Esophagus mucosa (tissue), 1 donor: ENCODE results near the gene EIF5AL1. TPM values are rescaled to one million over a fixed set of nuclear protein-coding genes. Genes with fewer than 3 reads are reported as not detected.
A peak's percentile ranks its signal among the peaks of the same experiment; 100 is the strongest.
"Not testable (repeated sequence)": the region's sequence is repeated elsewhere in the genome, so short reads cannot be mapped to it uniquely, and the experiment has no call there.

Source experiments
- ATAC-seq: fragments of 200-7000 bp; cut with Tn5 transposase; one replicate; pipeline ENCODE4 v1.9.1; 2020
- total RNA-seq: library from RNA; stranded (reverse); gene quantifications from one replicate; pipeline ENCODE4 v1.2.4, GENCODE V29; 2023
- donor health status: DM: yes; HTN: yes; CAD: no.

The EIF5AL1 gene
- 1.7 TPM for total RNA-seq

DNA sequence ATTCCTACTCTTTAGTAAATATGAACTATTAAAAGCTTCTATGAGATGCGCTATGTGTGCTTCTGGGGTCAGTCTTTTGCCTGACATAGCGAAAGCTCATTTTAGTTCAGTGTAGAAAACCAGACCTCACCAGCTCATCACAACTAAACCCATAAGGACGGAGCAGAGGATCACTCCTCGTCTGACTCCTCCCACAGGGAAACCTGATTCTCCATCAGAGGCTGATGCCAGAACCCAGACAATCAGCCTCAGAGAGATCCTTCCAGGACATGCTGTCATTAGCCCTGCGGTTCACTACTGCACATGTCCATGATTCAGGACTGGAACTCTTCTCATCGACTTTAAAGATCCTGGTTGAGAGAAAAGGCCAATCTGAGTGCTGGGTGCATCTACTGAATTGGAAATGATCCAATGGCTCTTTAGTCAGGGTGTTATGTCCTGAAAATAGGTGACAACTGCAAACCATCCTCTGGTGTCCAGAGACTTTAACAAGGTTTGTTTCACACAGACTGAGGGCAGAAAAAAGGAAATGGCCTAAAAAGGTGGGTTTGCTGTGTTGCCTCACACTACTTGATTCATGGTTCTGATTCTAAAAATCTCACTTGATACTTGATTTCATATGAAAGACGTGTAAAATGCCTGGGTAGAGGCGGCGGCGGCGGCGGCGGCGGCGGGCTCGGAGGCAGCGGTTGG is at the start of gene EIF5AL1:
Gene EIF5AL1, plus strand, starts transcription at position 643 of the 693 bp plus-strand sequence. CDS start 117 bp downstream, outside the sequence.
- ATAC-seq = not testable (repeated sequence)

DNA sequence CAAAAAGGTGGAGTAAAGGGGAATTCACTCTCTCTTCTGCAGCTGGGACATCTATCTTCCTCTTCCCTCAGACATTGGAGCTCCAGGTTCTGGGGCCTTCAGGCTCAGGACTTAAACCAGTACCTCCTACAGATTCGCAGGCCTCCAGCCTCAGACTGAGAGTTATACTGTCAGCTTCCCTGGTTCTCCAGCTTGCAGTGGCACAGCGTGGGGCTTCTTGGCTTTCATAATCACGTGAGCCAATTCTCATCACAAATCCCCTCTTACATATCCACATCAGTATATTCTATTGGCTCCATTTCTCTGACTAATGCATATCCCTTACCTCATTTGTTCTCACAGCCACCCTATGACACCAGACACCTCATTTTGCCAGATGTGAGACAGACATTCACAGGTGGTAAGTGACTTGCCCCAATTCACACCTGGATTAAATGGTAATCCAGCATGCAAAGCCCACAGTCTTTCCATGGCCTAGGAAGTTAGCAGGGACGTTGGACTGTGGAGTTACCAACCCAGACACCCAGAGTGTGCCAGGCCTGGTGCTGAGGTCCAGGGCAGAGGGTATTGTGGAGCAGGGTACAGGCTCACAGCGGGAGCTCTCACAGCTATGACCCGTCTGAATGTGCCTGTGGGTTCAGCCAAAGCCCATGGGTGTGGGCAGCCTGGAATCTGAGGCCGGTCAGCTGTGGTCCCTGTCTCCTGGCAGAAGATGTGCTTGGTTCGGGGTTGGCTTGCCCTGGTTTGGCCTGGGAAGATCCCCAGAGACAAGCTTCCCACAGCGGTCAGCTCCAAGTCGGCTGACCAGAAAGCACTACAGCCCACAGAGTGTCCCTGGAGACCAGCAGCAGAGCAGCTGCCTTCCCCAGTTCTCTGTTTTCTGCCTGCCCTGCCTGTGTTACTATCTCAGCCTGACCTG is 48.5 kb upstream of the EIF5AL1 start:
- ATAC-seq = no peak

DNA sequence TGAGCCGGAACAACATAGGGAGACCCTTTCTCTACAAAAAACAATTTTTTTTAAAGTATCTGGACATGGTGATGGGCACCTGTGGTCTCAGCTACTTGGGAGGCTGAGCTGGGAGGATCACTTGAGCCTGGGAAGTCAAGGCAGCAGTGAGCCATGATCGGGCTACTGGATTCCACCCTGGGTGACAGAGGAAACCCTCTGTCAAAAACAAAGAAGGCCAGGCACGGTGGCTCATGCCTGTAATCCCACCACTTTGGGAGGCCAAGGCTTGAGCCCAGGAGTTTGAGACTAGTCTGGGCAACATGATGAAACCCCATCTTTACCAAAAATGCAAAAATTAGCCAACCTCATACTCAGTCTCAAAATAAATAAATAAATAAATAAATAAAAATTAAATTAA is 47.0 kb upstream of the EIF5AL1 start:
- no peak for ATAC-seq

DNA sequence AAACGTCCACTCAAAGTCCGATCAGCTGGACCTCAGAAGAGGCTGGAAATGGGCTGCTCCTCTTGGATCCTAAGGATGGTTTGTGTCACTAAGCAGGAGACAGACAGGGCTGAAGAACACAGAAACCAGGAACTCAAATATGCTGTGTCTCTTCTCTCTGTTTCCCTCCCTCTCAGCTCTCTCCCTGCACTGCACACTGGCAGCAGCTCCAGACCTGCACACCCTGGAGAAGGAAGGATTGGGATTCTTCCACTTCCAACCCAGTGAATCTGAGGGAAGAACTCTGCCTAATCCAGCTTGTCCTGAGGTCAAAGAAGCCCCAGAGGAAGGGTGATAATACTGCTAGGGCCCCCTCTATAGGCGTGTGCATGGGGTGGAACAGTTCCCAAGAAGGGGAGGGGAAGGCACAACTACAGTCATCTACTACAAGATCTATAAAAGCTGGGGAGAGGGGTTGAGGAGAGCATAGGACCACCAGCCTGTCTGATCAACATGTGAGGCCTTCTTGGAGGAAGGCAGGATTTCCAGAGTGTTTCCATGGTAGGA is 44.2 kb upstream of the EIF5AL1 start:
- ATAC-seq = no peak

DNA sequence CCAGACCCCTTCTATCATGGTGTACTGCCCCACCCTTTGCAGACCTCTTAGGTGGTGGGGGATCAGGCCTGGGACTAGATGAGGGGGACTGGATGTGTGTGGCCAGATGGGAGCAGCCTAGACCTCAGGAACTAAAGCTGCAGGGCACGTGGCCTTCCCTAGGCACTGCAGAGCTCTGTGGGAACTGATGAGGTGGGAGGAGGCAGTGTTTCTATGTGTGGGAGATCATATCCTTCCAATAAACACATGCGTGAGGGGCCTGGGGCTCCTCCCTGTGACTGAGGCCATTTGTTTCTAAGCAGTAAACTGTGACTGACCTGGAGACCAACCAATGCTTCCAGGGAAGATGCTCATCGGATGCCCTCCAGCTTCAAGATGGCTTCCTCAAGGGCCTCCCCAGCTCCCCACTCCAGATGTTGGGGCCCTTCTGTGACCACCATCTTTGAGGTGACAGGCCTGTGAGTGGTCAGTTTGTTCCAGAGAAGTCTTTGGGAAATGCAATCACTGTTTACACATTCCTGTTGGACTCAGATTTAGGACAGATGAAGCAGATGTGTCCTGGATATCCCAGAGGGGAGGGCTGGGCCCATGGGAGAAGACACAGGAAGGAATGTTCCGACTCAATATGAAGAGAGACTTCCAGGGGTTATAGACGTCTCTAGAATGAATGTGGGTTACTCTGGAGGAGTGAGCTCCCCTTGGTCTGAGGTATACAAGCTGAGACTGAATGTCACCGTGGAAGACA is 43.3 kb upstream of the EIF5AL1 start:
- ATAC-seq = peak; percentile 12

DNA sequence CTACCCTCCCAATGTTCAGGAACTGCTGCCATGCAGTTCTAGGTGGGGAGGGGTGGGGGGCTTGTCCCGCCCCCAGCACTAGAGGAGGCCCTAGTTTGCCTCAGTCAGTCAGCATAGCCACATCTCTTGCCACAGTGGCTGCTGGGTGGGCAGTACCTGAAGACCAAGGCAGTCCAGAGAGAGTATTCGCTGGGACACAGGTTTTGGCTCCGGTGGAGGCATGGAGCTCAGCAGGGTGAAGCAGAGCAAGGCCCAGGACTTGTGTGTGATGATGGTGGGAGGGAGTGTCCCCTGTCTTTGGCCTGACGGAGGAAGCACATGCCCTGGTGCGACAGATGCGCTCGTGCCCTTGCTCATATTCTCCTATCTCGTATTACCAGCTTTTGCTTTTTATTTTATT is 42.2 kb upstream of the EIF5AL1 start:
- no peak for ATAC-seq

DNA sequence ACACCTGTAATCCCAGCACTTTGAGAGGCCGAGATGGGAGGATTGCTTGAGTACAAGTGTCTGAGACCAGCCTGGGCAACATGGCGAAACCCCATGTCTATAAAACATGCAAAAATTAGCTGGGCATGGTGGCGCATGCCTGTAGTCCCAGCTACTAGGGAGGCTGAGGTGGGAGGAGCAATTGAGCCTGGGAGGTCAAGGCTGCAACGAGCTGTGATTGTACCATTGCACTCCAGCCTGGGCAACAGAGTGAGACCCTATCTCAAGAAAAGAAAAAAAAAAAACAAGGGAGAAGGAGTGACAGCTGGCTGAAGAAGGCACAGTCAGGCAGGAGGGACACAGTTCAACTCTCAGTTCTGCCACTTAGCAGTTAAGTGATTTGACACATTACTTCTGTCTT is 40.6 kb upstream of the EIF5AL1 start:
- ATAC-seq = no peak

DNA sequence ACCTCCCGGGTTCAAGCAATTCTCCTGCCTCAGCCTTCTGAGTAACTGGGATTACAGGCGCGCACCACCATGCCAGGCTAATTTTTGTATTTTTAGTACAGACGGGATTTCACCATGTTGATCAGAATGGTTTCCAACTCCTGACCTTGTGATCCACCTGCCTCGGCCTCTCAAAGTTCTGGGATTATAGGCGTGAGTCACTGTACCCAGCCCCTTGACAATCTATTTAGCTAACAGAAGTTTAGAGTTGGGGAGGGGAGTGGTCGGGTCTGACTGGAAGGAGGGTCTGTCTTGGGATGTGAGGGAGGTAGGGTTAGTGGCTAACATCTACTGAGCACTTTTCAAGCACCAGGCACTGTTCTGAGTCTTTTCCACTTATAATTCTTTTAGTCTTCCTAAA is 39.9 kb upstream of the EIF5AL1 start:
- ATAC-seq = no peak

DNA sequence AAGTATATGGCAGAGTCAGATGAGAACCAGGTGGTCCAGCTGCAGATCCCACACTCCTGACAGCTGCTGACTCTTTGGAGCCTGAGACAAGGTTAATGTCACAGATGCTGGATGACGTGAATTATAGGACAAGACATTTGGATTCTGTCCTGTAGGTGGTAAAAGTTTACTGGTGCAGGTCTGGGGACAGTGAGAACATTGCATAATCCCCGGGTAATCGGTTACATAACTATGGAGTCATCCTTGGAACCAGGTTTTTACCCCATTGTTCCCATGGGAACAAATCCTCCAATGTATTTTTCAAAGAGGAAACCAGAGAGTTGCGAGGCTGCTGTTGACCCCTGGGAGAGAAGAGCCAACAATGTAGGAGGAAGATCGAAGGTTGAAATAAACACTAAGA is 39.4 kb upstream of the EIF5AL1 start:
- no peak for ATAC-seq

DNA sequence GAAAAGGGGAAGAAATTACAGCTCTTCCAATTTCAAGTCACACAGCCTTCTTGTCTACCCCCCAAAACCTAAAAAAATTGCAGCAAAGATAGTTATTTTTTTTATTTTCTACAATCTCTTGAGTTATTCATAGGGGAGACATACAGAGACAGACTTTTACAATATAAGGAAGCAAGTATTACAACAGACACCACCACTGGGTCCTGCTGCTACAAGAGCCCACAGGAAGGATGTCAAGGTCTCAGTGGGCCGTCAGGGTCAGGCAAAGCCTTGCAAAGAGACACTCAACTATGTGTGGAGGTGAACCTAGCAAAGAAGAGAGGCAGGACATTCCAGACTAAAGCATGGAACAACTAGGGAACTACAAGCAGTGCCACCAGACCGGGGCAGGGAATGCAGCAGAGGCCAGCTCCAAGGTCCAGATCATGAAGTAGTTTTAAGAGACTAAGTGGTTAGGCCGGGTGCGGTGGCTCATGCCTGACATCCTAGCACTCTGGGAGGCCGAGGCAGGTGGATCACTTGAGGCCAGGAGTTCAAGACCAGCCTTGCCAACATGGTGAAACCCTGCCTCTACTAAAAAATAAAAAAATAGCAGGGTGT is 38.7 kb upstream of the EIF5AL1 start:
- no peak for ATAC-seq

DNA sequence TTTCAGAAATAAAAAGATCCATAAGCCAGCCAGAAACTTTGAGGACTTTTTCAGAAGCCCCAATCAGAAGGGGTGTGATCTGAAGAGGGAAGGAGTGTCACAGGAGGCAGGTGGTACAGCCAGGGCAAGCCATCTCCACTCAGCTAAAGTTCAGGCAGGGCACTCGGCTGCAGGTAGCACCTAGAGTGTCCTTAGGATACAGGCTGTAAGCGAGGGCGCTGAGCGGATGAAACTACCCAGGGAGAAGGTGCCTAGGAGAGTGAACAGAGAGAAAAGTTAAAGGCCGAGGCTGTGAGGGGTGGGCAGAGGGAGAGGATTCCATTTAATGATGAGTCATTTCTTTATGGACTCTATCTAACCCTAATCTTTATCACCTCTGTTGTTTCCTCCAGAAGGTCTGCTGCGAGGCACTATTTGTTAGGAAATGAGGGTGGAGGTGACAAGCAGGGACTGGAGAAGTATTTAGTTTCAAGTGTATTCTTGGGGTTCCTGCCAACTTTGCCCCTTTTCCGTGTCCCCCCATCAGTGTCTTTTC is 37.1 kb upstream of the EIF5AL1 start:
- ATAC-seq = no peak

DNA sequence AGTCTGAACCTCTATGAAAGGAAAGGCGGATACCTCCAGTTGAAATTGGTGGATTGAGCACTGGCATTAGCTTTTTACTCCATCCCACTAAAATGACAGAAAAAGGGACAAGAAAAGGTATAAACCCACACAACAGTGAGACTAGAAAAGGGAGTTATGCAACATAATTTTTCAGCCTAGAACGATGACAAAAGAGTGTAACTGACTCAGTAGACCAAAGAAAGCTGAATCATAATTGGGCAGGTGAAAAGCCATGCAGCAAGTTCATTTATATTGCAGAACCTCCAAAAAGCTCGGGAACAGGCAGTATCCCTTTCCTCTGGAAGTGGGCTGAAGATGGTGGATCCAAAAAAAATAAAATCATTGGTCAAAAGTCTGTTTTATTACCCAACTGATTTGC is 36.5 kb upstream of the EIF5AL1 start:
- no peak for ATAC-seq

DNA sequence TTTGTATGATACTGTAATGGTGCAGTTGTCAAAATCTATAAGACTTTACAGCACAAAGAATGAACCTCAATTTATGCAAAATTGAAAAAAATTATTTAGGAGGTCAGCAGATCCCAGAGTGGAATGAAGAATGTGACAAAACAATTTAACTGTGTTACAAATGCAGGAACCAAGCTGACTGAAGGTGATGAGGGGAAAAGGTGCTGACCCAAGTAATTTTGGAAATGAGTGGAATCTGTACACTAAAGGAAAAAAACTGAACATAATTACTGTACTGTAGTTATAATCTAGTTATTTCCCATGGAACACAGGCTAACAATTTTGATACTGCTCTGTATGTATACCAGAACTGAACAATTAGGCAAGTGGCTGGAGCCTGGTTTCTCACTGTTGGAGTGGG is 35.7 kb upstream of the EIF5AL1 start:
- ATAC-seq = no peak

DNA sequence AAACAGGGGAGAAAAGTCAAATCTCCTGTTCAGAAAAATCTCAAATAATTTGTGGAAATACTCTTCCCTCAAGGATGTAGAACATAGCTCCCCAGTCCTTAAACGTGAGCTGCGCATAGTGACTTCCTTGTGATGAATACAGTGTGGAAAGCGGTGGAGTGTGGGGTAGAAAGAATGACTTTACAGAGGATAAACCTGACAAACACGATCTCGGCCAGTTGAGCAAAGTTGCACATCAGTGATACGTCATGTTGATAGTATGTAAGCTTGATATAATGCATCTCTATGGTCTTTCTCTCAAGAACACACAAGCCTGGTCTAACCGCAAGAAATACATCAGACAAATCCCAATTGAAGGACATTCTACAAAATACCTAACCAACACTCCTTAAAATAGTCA is 34.9 kb upstream of the EIF5AL1 start:
- ATAC-seq = peak; percentile 71

DNA sequence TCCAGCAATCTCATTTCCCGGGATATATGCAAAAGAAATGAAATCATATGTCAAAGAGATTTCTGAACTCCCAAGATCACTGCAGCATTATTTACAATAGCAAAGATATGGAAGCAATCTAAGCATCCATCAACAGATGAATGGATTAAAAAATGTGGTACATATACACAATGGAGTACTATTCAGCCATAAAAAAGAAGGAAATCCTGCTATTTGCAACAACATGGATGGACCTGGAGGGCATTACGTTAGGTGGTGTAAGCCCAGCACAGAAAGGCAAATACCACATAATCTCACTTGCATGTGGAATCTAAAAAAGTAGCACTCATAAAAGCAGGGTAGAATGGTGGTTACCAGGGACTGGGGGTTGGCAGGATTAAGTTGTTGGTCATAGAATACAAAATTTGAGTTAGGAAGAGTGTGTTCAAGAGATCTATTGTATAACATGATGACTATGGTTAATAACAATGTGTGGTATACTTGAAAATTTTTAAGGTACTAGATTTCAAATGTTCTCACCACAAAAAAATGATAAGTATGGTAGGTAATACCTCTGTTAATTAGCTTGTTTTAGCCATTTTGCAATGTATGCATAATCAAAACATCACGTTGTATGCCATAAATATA is 32.9 kb upstream of the EIF5AL1 start:
- no peak for ATAC-seq

DNA sequence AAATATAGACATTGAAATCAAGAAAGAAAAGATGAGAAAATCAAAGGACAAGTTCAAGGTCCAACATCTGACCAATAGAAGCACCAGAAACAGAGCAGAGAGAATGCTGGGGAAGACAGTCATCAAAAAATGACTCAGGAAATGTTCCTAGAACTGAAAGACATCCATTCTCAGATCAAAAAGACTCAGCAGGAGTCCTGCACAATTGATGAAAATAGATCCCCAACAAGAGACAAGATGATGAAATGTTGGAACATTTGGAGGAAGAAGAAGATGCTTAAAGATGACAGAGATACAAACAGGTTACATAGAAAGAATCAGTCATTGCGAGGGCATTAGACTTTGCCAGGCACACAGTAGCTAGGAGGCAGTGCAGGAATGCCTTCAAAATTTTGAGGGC is 30.0 kb upstream of the EIF5AL1 start:
- no peak for ATAC-seq

DNA sequence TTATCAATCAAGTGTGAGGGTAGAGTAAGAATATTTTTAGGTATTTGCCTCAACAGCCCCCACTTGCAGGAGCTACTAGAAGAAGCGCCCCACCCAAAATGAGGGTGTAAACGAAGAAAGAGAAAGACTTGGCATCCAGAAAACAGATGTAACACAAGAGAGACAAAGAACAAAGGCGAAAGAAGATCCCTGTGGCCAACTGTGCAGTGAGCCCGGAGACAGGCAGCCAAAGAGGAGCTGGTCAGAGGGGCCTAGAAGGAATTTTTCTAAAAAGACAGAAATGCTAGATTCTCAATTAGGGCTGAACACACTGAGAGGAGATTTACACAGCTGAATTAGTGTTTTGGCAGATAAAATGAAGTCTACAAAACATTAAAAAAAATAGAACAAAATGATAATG is 29.6 kb upstream of the EIF5AL1 start:
- no peak for ATAC-seq

DNA sequence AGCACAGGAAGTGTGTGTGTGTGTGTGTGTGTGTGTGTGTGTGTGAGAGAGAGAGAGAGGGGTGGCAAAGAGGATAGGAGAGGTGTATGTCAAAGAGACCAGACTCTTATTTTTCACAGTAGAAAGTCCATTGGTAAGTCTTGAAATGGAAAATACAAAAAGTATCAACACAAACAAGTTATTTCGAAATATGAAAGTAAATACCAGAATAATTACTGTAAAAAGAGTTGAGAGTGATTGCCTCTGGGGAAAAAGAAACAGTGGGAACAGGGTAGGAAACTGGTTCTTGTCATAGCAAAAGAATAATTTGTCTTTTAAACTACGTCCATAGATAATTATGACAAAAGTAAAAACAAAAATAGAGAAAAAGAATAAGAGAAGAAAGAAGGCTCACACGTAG is 29.0 kb upstream of the EIF5AL1 start:
- ATAC-seq = no peak

DNA sequence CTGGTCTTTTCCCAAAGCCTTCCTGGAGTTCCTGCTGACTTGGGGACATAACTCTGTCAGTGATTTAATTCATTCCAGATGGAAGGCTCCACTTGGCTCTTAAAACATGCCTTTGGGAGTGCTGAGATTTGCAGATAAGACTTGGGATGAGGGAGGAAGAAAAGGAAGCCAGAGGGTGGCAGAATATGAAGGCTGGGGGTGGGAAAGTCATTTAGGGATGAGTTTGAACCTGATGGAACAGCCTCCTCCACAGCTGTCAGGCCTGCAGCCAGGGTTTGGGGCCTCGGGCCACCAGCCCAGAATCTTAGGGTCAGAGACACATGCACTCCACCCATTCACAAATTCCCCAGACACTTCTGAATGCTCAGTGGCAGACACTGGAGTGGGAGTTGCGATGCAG is 28.4 kb upstream of the EIF5AL1 start:
- ATAC-seq = no peak

DNA sequence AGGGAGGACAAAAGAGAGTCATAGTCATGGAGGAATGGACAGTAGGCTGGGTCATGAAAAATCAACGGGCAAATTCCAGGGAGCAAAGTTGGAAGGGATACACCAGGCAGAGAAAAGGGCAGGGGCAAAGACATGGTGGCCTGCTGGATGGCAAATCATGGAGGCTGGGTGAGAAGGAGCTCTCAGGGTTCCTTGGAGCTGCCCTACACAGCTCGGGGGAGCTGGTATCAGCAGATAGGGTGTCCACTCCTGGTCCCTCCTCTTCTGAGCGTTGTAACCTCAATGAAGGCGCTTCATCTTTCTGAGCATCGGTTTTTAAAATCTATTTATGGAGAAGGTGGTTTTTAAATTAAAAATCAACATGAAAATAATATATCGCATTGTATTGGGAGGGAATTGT is 27.9 kb upstream of the EIF5AL1 start:
- no peak for ATAC-seq

DNA sequence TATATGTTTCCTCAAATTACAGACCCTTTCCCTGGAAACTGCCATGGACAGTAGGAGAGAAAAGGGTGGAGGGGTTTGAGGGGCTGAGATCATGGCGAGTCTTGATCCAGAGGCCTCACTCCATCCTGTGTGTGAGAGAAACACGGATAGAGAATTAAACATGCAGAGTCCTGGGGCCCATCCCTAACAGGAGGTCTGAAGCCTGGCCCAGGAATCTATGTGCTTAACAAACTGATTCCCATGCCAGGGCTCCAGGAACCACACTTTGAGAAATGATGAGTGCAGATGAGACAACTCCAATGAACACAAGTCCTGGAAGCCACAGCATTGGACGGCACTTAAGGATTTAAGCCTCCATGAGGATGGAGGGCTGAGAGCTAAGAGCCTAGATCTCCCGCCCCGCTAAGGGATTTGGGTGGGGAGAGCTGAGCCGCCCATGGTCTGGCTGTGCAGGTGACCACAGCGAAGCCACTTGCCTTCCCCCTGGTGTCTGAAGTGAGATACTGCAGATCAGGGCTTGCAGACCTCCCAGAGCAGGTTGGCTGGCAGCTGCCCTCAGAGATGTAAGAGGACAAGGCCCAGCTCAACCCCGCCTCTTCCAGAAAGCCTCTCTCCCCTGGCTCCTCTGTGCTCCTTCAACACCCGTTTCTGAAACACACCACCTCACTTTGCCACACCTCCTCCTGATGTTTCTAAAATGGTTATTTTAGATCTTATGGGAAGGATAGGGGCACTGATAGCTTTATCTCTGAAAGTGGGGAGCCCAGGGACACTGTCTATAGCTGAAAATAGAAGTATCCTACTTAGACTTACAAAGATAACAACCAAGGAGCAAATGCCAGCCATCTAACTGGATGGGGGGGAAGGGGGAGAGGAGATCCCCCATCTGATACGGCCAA is 24.8 kb upstream of the EIF5AL1 start:
- no peak for ATAC-seq
